ENCODE measurements around the gene BCL7A. TPM values are rescaled to one million over a fixed set of nuclear protein-coding genes. Genes with fewer than 3 reads are reported as not detected.

Gene BCL7A
- 9.1 and 9.7 TPM in 2 replicates for total RNA-seq

GRCh38 chr12:122021822-122022392 is at the start of gene BCL7A:
TSS of gene BCL7A (plus strand) at chr12:122021884. CDS start at chr12:122022092, 208 bp downstream.

GRCh38 chr12:122078141-122079032 is 56.7 kb downstream of the BCL7A start, which contains the start of gene MLXIP:
TSS of gene MLXIP (plus strand) at chr12:122078756. CDS start at chr12:122078854, 98 bp downstream.

Other genes with a start within 250 kb of the BCL7A start
- 14.9 and 15.7 TPM in 2 replicates for gene RHOF, start 228.2 kb upstream of the BCL7A start, total RNA-seq
- 6.5 and 7.2 TPM in 2 replicates for gene SETD1B, start 217.9 kb upstream of the BCL7A start, total RNA-seq
- not detected in 2 replicates for gene HPD, start 163.0 kb upstream of the BCL7A start, total RNA-seq
- gene PSMD9, start 133.1 kb upstream of the BCL7A start, total RNA-seq: 29.7 and 82.3 TPM in 2 replicates
- gene CFAP251, start 103.3 kb upstream of the BCL7A start, total RNA-seq: 1.6 and 2.9 TPM in 2 replicates
- gene MLXIP, start 56.9 kb downstream of the BCL7A start, total RNA-seq: 20.7 and 26.1 TPM in 2 replicates
- not detected in 2 replicates for gene IL31, start 152.3 kb downstream of the BCL7A start, total RNA-seq
- gene LRRC43, start 161.2 kb downstream of the BCL7A start, total RNA-seq: 2.4 and 3.3 TPM in 2 replicates
- under 0.01 TPM in 1 of 2 replicates, not detected in the other for gene B3GNT4, start 181.8 kb downstream of the BCL7A start, total RNA-seq
- 60.9 and 73.8 TPM in 2 replicates for gene DIABLO, start 204.2 kb downstream of the BCL7A start, total RNA-seq
- 15.0 and 21.5 TPM in 2 replicates for gene VPS33A, start 244.6 kb downstream of the BCL7A start, total RNA-seq

Data from vein endothelial cell (primary cell).